HG03432 (cell line): ENCODE results near the gene RHOG.
A peak's percentile ranks its signal among the peaks of the same experiment; 100 is the strongest.

Source experiments
- ATAC-seq: cut with Tn5 transposase; IDR thresholded peaks from one replicate; pipeline ENCODE4 v1.9.1; 2021; ENCODE audit warnings: mild to moderate bottlenecking, moderate library complexity; ENCODE audit not compliant: unreplicated experiment

Gene RHOG

GRCh38 chr11:3860375-3860774 lies 19.6 kb upstream of the RHOG start:
- no peak for ATAC-seq

- ATAC-seq: peak; percentile 27
Observed at GRCh38 chr11:3859373-3859881, 18.7 kb upstream of the RHOG start.

- no peak for ATAC-seq
Observed at GRCh38 chr11:3857628-3858027, 16.9 kb upstream of the RHOG start.

GRCh38 chr11:3856856-3857553 lies 16.2 kb upstream of the RHOG start:
- no peak for ATAC-seq

- peak; percentile 21 for ATAC-seq
Observed at GRCh38 chr11:3855808-3856491, 15.2 kb upstream of the RHOG start.

- peak; percentile 68 for ATAC-seq
Observed at GRCh38 chr11:3854977-3855807, 14.4 kb upstream of the RHOG start, which contains the start of gene STIM1. STIM1 (plus strand) TSS chr11:3855664; CDS start chr11:3856271, 607 bp downstream.

GRCh38 chr11:3854660-3854976 lies 13.9 kb upstream of the RHOG start:
- ATAC-seq: no peak

GRCh38 chr11:3853899-3854659 lies 13.3 kb upstream of the RHOG start:
- peak; percentile 40 for ATAC-seq

- no peak for ATAC-seq
Observed at GRCh38 chr11:3853545-3853842, 12.7 kb upstream of the RHOG start.

- ATAC-seq: no peak
Observed at GRCh38 chr11:3849297-3849874, 8.6 kb upstream of the RHOG start.

- no peak for ATAC-seq
Observed at GRCh38 chr11:3845670-3846069, 4.9 kb upstream of the RHOG start.

GRCh38 chr11:3845246-3845645 lies 4.5 kb upstream of the RHOG start:
- no peak for ATAC-seq

- ATAC-seq: no peak
Observed at GRCh38 chr11:3843326-3843725, 2.6 kb upstream of the RHOG start.

GRCh38 chr11:3841426-3842350 lies 929 bp upstream of the RHOG start:
- peak; percentile 65 for ATAC-seq

GRCh38 chr11:3840004-3840869 lies 522 bp downstream of the RHOG start:
- ATAC-seq: no peak

GRCh38 chr11:3838504-3838903 lies 2.3 kb downstream of the RHOG start:
- no peak for ATAC-seq

- no peak for ATAC-seq
Observed at GRCh38 chr11:3837793-3838192, 3.0 kb downstream of the RHOG start.

GRCh38 chr11:3836903-3837302 lies 3.9 kb downstream of the RHOG start:
- no peak for ATAC-seq

GRCh38 chr11:3835751-3836150 lies 5.0 kb downstream of the RHOG start:
- ATAC-seq: no peak
